WTC11 (cell line): ENCODE measurements around the gene MUC21. TPM values are rescaled to one million over a fixed set of nuclear protein-coding genes. Genes with fewer than 3 reads are reported as not detected.

Experiments
- ATAC-seq: fragments of 200-7000 bp; cut with Tn5 transposase; 2 replicates; pipeline ENCODE4 v1.10.0; 2021; ENCODE audit warnings: mild to moderate bottlenecking, moderate library complexity
- CTCF ChIA-PET: fragments of 300-600 bp; sonication (Branson Sonifier 250); formaldehyde crosslinking; loops from one replicate; lab custom pipeline; 2021; ENCODE audit warnings: antibody characterized with exemption; lab: Charles Lee
- POLR2A ChIA-PET: fragments of 350-600 bp; sonication (Branson Sonifier 250); formaldehyde crosslinking; loops from one replicate; lab custom pipeline; 2021; ENCODE audit warnings: antibody characterized with exemption; lab: Charles Lee
- DNase-seq: peaks from one replicate; pipeline ENCODE4 v3.0.0; 2021; ENCODE audit warnings: low spot score
- H3K27ac Mint-ChIP-seq: 2 replicates; pipeline ENCODE4 v1.8.0; 2021; ENCODE audit warnings: mixed read lengths
- H3K27me3 Mint-ChIP-seq: 2 replicates; pipeline ENCODE4 v1.8.0; 2021; ENCODE audit warnings: low read depth, mild to moderate bottlenecking, moderate library complexity, mixed read lengths
- H3K36me3 Mint-ChIP-seq: 2 replicates; pipeline ENCODE4 v1.8.0; 2021; ENCODE audit warnings: mixed read lengths
- H3K4me1 Mint-ChIP-seq: 2 replicates; pipeline ENCODE4 v1.8.0; 2022; ENCODE audit warnings: mixed read lengths
- H3K4me3 Mint-ChIP-seq: 2 replicates; pipeline ENCODE4 v1.8.0; 2021; ENCODE audit warnings: mild to moderate bottlenecking, moderate library complexity, mixed read lengths
- H3K9me3 Mint-ChIP-seq: 2 replicates; pipeline ENCODE4 v1.8.0; 2021; ENCODE audit warnings: mixed read lengths
- CREM ChIP-seq: sonication (generic); formaldehyde crosslinking; IDR thresholded peaks from 2 replicates; pipeline ENCODE4 v1.8.1; 2022; ENCODE audit warnings: mild to moderate bottlenecking, missing genetic modification reagents, moderate library complexity
- ELF4 ChIP-seq: sonication (generic); formaldehyde crosslinking; IDR thresholded peaks from 2 replicates; pipeline ENCODE4 v1.8.1; 2022; ENCODE audit warnings: low read depth, mild to moderate bottlenecking, moderate library complexity, missing genetic modification reagents
- FOXK1 ChIP-seq: sonication (generic); formaldehyde crosslinking; IDR thresholded peaks from 2 replicates; pipeline ENCODE4 v1.8.0; 2022; ENCODE audit warnings: mild to moderate bottlenecking, moderate library complexity, missing genetic modification reagents
- GABPB1 ChIP-seq: sonication (generic); formaldehyde crosslinking; IDR thresholded peaks from 2 replicates; pipeline ENCODE4 v1.8.1; 2023; ENCODE audit warnings: mild to moderate bottlenecking, missing genetic modification reagents
- NR3C1 ChIP-seq: sonication (generic); formaldehyde crosslinking; conservative IDR thresholded peaks from 2 replicates; pipeline ENCODE4 v1.8.1; 2023; ENCODE audit warnings: low read depth, mild to moderate bottlenecking, missing genetic modification reagents
- SMAD3 ChIP-seq: sonication (generic); formaldehyde crosslinking; IDR thresholded peaks from 2 replicates; pipeline ENCODE4 v1.8.0; 2022; ENCODE audit warnings: missing genetic modification reagents, mild to moderate bottlenecking, borderline replicate concordance
- SOX15 ChIP-seq: fragments of 250-450 bp; sonication (Bioruptor Pico); IDR thresholded peaks from 2 replicates; pipeline ENCODE4 v1.9.0; 2021; ENCODE audit warnings: mild to moderate bottlenecking
- TEAD1 ChIP-seq: sonication (generic); formaldehyde crosslinking; IDR thresholded peaks from 2 replicates; pipeline ENCODE4 v1.8.0; 2022; ENCODE audit warnings: mild to moderate bottlenecking, missing genetic modification reagents
- TEAD4 ChIP-seq: sonication (generic); formaldehyde crosslinking; IDR thresholded peaks from 2 replicates; pipeline ENCODE4 v1.8.0; 2022; ENCODE audit warnings: mild to moderate bottlenecking, missing genetic modification reagents
- total RNA-seq: library from RNA; stranded (reverse); gene quantifications from 3 replicates; pipeline ENCODE4 v1.2.3, GENCODE V29; 2021
- TF ChIP-seq, protein P1 (sequence below): fragments of 250-450 bp; sonication (Bioruptor Pico); IDR thresholded peaks from 2 replicates; pipeline ENCODE4 v1.9.0; 2021; ENCODE audit warnings: mild to moderate bottlenecking, borderline replicate concordance
- TF ChIP-seq, protein P2 (sequence below): fragments of 250-450 bp; sonication (Bioruptor Pico); IDR thresholded peaks from 2 replicates; pipeline ENCODE4 v2.1.2; 2022; ENCODE audit warnings: mild to moderate bottlenecking, moderate library complexity
- TF ChIP-seq, protein P3 (sequence below): sonication (generic); formaldehyde crosslinking; IDR thresholded peaks from 2 replicates; pipeline ENCODE4 v1.8.1; 2023; ENCODE audit warnings: mild to moderate bottlenecking, missing genetic modification reagents, moderate library complexity
- TF ChIP-seq, protein P4 (sequence below): sonication (generic); formaldehyde crosslinking; conservative IDR thresholded peaks from 2 replicates; pipeline ENCODE4 v1.8.1; 2023; ENCODE audit warnings: mild to moderate bottlenecking, low read depth, missing genetic modification reagents, moderate library complexity
- TF ChIP-seq, protein P5 (sequence below): sonication (generic); formaldehyde crosslinking; IDR thresholded peaks from 2 replicates; pipeline ENCODE4 v1.8.1; 2022; ENCODE audit warnings: low read depth, missing genetic modification reagents, borderline replicate concordance
- TF ChIP-seq, protein P6 (sequence below): sonication (generic); formaldehyde crosslinking; IDR thresholded peaks from 2 replicates; pipeline ENCODE4 v1.8.1; 2023; ENCODE audit warnings: mild to moderate bottlenecking, missing genetic modification reagents, moderate library complexity
- TF ChIP-seq, protein P7 (sequence below): sonication (generic); formaldehyde crosslinking; IDR thresholded peaks from 2 replicates; pipeline ENCODE4 v1.8.0; 2022; ENCODE audit warnings: missing genetic modification reagents

The MUC21 gene
- total RNA-seq, 1 experiment from 2014 or later, result not detected

DNA sequence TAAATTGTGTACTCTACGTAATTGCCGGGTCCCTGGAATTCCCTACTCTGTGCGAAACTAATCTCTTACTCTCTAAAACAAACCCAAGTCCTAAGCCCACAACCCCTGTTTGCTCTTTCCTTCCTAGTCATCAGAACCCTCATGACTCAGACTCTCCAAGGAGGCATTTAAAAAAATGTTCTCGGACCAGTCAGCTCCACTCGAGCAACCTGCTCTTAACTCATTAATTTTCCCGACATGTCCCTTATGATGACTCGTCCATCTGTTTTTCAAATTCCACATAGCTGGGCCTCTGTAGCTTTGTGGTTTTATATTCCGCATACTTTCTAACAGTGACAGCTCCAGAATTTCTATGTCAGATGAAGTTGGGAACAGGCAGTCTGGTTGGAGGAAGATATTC is 24.2 kb downstream of the MUC21 start:
- H3K27ac Mint-ChIP-seq, result no peak overlapping the region
- ATAC-seq, result no peak
- POLR2A ChIA-PET, result interaction anchor here (0.7 kb wide), 1 partner anchor 748 kb away, joined by 4 read pairs; no protein-coding TSS in a partner anchor

More for the DNA sequence above, 24.2 kb downstream of the MUC21 start:
- TF ChIP-seq, protein P1, sequence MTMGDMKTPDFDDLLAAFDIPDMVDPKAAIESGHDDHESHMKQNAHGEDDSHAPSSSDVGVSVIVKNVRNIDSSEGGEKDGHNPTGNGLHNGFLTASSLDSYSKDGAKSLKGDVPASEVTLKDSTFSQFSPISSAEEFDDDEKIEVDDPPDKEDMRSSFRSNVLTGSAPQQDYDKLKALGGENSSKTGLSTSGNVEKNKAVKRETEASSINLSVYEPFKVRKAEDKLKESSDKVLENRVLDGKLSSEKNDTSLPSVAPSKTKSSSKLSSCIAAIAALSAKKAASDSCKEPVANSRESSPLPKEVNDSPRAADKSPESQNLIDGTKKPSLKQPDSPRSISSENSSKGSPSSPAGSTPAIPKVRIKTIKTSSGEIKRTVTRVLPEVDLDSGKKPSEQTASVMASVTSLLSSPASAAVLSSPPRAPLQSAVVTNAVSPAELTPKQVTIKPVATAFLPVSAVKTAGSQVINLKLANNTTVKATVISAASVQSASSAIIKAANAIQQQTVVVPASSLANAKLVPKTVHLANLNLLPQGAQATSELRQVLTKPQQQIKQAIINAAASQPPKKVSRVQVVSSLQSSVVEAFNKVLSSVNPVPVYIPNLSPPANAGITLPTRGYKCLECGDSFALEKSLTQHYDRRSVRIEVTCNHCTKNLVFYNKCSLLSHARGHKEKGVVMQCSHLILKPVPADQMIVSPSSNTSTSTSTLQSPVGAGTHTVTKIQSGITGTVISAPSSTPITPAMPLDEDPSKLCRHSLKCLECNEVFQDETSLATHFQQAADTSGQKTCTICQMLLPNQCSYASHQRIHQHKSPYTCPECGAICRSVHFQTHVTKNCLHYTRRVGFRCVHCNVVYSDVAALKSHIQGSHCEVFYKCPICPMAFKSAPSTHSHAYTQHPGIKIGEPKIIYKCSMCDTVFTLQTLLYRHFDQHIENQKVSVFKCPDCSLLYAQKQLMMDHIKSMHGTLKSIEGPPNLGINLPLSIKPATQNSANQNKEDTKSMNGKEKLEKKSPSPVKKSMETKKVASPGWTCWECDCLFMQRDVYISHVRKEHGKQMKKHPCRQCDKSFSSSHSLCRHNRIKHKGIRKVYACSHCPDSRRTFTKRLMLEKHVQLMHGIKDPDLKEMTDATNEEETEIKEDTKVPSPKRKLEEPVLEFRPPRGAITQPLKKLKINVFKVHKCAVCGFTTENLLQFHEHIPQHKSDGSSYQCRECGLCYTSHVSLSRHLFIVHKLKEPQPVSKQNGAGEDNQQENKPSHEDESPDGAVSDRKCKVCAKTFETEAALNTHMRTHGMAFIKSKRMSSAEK, result no peak
- TF ChIP-seq, protein P2, sequence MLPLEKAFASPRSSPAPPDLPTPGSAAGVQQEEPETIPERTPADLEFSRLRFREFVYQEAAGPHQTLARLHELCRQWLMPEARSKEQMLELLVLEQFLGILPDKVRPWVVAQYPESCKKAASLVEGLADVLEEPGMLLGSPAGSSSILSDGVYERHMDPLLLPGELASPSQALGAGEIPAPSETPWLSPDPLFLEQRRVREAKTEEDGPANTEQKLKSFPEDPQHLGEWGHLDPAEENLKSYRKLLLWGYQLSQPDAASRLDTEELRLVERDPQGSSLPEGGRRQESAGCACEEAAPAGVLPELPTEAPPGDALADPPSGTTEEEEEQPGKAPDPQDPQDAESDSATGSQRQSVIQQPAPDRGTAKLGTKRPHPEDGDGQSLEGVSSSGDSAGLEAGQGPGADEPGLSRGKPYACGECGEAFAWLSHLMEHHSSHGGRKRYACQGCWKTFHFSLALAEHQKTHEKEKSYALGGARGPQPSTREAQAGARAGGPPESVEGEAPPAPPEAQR (CRISPR knock-in tag), result no peak
- no peak for TF ChIP-seq TEAD1
- no peak for TF ChIP-seq SMAD3 (CRISPR knock-in tag)
- TF ChIP-seq, protein P3, sequence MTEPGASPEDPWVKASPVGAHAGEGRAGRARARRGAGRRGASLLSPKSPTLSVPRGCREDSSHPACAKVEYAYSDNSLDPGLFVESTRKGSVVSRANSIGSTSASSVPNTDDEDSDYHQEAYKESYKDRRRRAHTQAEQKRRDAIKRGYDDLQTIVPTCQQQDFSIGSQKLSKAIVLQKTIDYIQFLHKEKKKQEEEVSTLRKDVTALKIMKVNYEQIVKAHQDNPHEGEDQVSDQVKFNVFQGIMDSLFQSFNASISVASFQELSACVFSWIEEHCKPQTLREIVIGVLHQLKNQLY (CRISPR knock-in tag), result no peak
- TF ChIP-seq, protein P4, sequence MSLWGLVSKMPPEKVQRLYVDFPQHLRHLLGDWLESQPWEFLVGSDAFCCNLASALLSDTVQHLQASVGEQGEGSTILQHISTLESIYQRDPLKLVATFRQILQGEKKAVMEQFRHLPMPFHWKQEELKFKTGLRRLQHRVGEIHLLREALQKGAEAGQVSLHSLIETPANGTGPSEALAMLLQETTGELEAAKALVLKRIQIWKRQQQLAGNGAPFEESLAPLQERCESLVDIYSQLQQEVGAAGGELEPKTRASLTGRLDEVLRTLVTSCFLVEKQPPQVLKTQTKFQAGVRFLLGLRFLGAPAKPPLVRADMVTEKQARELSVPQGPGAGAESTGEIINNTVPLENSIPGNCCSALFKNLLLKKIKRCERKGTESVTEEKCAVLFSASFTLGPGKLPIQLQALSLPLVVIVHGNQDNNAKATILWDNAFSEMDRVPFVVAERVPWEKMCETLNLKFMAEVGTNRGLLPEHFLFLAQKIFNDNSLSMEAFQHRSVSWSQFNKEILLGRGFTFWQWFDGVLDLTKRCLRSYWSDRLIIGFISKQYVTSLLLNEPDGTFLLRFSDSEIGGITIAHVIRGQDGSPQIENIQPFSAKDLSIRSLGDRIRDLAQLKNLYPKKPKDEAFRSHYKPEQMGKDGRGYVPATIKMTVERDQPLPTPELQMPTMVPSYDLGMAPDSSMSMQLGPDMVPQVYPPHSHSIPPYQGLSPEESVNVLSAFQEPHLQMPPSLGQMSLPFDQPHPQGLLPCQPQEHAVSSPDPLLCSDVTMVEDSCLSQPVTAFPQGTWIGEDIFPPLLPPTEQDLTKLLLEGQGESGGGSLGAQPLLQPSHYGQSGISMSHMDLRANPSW, result no peak
- TF ChIP-seq ELF4, result no peak
- no peak for TF ChIP-seq FOXK1 (CRISPR knock-in tag)
- TF ChIP-seq SOX15, result no peak
- TF ChIP-seq, protein P5, sequence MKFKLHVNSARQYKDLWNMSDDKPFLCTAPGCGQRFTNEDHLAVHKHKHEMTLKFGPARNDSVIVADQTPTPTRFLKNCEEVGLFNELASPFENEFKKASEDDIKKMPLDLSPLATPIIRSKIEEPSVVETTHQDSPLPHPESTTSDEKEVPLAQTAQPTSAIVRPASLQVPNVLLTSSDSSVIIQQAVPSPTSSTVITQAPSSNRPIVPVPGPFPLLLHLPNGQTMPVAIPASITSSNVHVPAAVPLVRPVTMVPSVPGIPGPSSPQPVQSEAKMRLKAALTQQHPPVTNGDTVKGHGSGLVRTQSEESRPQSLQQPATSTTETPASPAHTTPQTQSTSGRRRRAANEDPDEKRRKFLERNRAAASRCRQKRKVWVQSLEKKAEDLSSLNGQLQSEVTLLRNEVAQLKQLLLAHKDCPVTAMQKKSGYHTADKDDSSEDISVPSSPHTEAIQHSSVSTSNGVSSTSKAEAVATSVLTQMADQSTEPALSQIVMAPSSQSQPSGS (CRISPR knock-in tag), result no peak
- no peak for TF ChIP-seq GABPB1 (CRISPR knock-in tag)
- no peak for TF ChIP-seq TEAD4 (CRISPR knock-in tag)
- no peak for TF ChIP-seq NR3C1 (CRISPR knock-in tag)
- TF ChIP-seq CREM (CRISPR knock-in tag), result no peak
- TF ChIP-seq, protein P6, sequence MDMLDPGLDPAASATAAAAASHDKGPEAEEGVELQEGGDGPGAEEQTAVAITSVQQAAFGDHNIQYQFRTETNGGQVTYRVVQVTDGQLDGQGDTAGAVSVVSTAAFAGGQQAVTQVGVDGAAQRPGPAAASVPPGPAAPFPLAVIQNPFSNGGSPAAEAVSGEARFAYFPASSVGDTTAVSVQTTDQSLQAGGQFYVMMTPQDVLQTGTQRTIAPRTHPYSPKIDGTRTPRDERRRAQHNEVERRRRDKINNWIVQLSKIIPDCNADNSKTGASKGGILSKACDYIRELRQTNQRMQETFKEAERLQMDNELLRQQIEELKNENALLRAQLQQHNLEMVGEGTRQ (CRISPR knock-in tag), result no peak
- TF ChIP-seq, protein P7, sequence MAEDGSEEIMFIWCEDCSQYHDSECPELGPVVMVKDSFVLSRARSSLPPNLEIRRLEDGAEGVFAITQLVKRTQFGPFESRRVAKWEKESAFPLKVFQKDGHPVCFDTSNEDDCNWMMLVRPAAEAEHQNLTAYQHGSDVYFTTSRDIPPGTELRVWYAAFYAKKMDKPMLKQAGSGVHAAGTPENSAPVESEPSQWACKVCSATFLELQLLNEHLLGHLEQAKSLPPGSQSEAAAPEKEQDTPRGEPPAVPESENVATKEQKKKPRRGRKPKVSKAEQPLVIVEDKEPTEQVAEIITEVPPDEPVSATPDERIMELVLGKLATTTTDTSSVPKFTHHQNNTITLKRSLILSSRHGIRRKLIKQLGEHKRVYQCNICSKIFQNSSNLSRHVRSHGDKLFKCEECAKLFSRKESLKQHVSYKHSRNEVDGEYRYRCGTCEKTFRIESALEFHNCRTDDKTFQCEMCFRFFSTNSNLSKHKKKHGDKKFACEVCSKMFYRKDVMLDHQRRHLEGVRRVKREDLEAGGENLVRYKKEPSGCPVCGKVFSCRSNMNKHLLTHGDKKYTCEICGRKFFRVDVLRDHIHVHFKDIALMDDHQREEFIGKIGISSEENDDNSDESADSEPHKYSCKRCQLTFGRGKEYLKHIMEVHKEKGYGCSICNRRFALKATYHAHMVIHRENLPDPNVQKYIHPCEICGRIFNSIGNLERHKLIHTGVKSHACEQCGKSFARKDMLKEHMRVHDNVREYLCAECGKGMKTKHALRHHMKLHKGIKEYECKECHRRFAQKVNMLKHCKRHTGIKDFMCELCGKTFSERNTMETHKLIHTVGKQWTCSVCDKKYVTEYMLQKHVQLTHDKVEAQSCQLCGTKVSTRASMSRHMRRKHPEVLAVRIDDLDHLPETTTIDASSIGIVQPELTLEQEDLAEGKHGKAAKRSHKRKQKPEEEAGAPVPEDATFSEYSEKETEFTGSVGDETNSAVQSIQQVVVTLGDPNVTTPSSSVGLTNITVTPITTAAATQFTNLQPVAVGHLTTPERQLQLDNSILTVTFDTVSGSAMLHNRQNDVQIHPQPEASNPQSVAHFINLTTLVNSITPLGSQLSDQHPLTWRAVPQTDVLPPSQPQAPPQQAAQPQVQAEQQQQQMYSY, result no peak
- TF ChIP-seq, all 79 proteins: peak for 0
- CTCF ChIA-PET, result interaction anchor here (0.6 to 2.3 kb wide), 19 partner anchors 14 to 1465 kb away, joined by 3 to 18 read pairs (median 4); partner anchors contain the start of gene MUCL3
- DNase-seq, result no peak
- Mint-ChIP-seq H3K4me1 (no peaks in the 10 kb centered on the region), H3K4me3 (no peak overlapping the region), H3K36me3 (no peaks in the 10 kb centered on the region), H3K9me3 (no peaks in the 10 kb centered on the region), H3K27me3 (no peaks in the 10 kb centered on the region)
